ENCODE results near the gene FKBP10. TPM values are rescaled to one million over a fixed set of nuclear protein-coding genes. Genes with fewer than 3 reads are reported as not detected.
A peak's percentile ranks its signal among the peaks of the same experiment; 100 is the strongest.

FKBP10 gene
- polyA plus RNA-seq, 2 of the 4 experiments (the other 2 are of a cell fraction) = 109 to 119 TPM

- no peak for TF ChIP-seq REST (IDR thresholded peaks at IDR 0.05)
Observed at GRCh38 chr17:41806685-41807445, 5.9 kb upstream of the FKBP10 start (continued).

GRCh38 chr17:41810659-41811548 lies 1.9 kb upstream of the FKBP10 start:
- FAIRE-seq = no peak
- TF ChIP-seq CHD4 (IDR thresholded peaks at IDR 0.05; ENCODE audit: borderline replicate concordance) = no peak
- TF ChIP-seq SREBF2 (IDR thresholded peaks at IDR 0.05) = no peak
- TF ChIP-seq CBX8 (IDR thresholded peaks at IDR 0.05) = no peak
- no peak for TF ChIP-seq SMC3 (IDR thresholded peaks at IDR 0.05)
- TF ChIP-seq NPAS2 (CRISPR knock-in tag; IDR thresholded peaks at IDR 0.05; ENCODE audit: borderline replicate concordance) = no peak
- TF ChIP-seq GATA3 (IDR thresholded peaks at IDR 0.05; ENCODE audit: borderline replicate concordance) = no peak
- TF ChIP-seq CEBPB (IDR thresholded peaks at IDR 0.05) = no peak
- no peak for TF ChIP-seq HDAC2 (IDR thresholded peaks at IDR 0.05)
- no peak for TF ChIP-seq TFCP2L1 (CRISPR knock-in tag; IDR thresholded peaks at IDR 0.05)
- TF ChIP-seq FOSB (CRISPR knock-in tag; IDR thresholded peaks at IDR 0.05) = no peak
- no peak for TF ChIP-seq NR3C1 (IDR thresholded peaks at IDR 0.05)
- TF ChIP-seq CBX2 (IDR thresholded peaks at IDR 0.05; ENCODE audit: borderline replicate concordance, low read depth) = no peak
- TF ChIP-seq POLR2A (IDR thresholded peaks at IDR 0.05; ENCODE audit: low read length) = no peak
- no peak for TF ChIP-seq HEYL (CRISPR knock-in tag; IDR thresholded peaks at IDR 0.05)
- ChIA-PET POLR2A (interaction anchor here (0.5 to 2.8 kb wide), 14 partner anchors 10 to 122 kb away, joined by 3 to 17 read pairs (median 4); partner anchors contain the start of genes ACLY, EIF1, HAP1 and JUP), CTCF (interaction anchor here (0.6 to 52.0 kb wide), 37 partner anchors 9 to 1446 kb away, joined by 3 to 3262 read pairs (median 4); partner anchors contain the start of genes ACLY, GAST, HAP1 and JUP)
- Histone ChIP-seq H3K4me2 (peak overlapping the region; percentile 97), H3K4me3 (peak overlapping the region; percentile 79), H3K9me3 (no peaks in the 10 kb centered on the region), H3K27ac (peak overlapping the region; percentile 96 to 97), H3K4me1 (peaks cover 30% of the 10 kb centered on the region)
- DNase-seq (ENCODE audit: low read depth in 1 of 2, low spot score in 1 of 2) = no peak
- no peak; a peak in 2 of 6 replicates for ATAC-seq
- WGBS (ENCODE audit: missing lambda C conversion rate) = 62% methylated on average over 39 of the region's 58 CpGs

- CTCF ChIA-PET = interaction anchor here (0.6 to 52.0 kb wide), 42 partner anchors 8 to 1447 kb away, joined by 3 to 3262 read pairs (median 4); partner anchors contain the start of genes ACLY, GAST, HAP1 and JUP
- Histone ChIP-seq H3K4me2 (peak within 1 kb of the TSS; percentile 97), H3K9me3 (no peaks in the 10 kb centered on the region), H3K4me1 (peaks cover 30% of the 10 kb centered on the region), H3K27ac (peak within 1 kb of the TSS; percentile 96 to 97), H3K4me3 (peak within 1 kb of the TSS; percentile 79)
- POLR2A ChIA-PET = interaction anchor here (0.5 to 2.8 kb wide), 15 partner anchors 11 to 154 kb away, joined by 3 to 17 read pairs (median 7); partner anchors contain the start of genes EIF1, HAP1, JUP and KLHL11
- no peak for FAIRE-seq
- under 1% methylated on average over 46 of the region's 96 CpGs for WGBS (ENCODE audit: missing lambda C conversion rate)
- peak; percentile 83 to 86 for ATAC-seq
- peak; percentile 86 to 87 for DNase-seq (ENCODE audit: low read depth in 1 of 2, low spot score in 1 of 2)
- TF ChIP-seq TP53 (CRISPR knock-in tag; IDR thresholded peaks at IDR 0.05) (no peak; the same call in 1 of the 2 replicates), FOSB (CRISPR knock-in tag; IDR thresholded peaks at IDR 0.05) (no peak), REST (IDR thresholded peaks at IDR 0.05) (no peak), HEYL (CRISPR knock-in tag; IDR thresholded peaks at IDR 0.05) (no peak), CBX8 (IDR thresholded peaks at IDR 0.05) (no peak), E2F6 (IDR thresholded peaks at IDR 0.05; ENCODE audit: borderline replicate concordance, low read depth) (peak; percentile 84), RAD21 (conservative IDR thresholded peaks at IDR 0.05 in 1 of 2, IDR thresholded peaks at IDR 0.05 in 1 of 2) (peak; percentile 51 to 80), HDAC2 (IDR thresholded peaks at IDR 0.05) (no peak), RFX5 (IDR thresholded peaks at IDR 0.05) (no peak; the same call in 1 of the 2 replicates), HES2 (IDR thresholded peaks at IDR 0.05) (no peak), PHF8 (IDR thresholded peaks at IDR 0.05; ENCODE audit: borderline replicate concordance, low read depth) (peak; percentile 7; the same call in 1 of the 2 replicates), POLR2A (IDR thresholded peaks at IDR 0.05; ENCODE audit: low read length) (peak; percentile 47; the same call in 1 of the 2 replicates)
Observed at GRCh38 chr17:41811549-41812380, 1.0 kb upstream of the FKBP10 start, which contains the start of gene P3H4. P3H4 (minus strand) TSS chr17:41811949; CDS start chr17:41811915, 34 bp downstream.

All from A549 (cell line).